Right lobe of liver (tissue), 4 donors: ENCODE measurements around the gene SYVN1.

Experiments used
- POLR2A ChIP-seq: fragments of 450-650 bp; IDR thresholded peaks from one replicate; pipeline ENCODE4 v1.6.1; 2017; ENCODE audit warnings: antibody characterized with exemption, mild to moderate bottlenecking
- TF ChIP-seq, protein P1 (sequence below), 4 donors: fragments of 200-600 bp in 3 of 4; fragments of 450-650 bp in 1 of 4; IDR thresholded peaks; one replicate each; pipeline versions ENCODE4 v1.5.1 to v1.8.0; 2016 to 2022; ENCODE audit warnings: antibody characterized with exemption in 4 of 4, mild to moderate bottlenecking in 2 of 4
- donor health status: DM: no; HTN: no; CAD: no.
- donor health status: DM: no; HTN: no; CAD: no.
- donor health status: DM: no; HTN: yes; CAD: no.

DNA sequence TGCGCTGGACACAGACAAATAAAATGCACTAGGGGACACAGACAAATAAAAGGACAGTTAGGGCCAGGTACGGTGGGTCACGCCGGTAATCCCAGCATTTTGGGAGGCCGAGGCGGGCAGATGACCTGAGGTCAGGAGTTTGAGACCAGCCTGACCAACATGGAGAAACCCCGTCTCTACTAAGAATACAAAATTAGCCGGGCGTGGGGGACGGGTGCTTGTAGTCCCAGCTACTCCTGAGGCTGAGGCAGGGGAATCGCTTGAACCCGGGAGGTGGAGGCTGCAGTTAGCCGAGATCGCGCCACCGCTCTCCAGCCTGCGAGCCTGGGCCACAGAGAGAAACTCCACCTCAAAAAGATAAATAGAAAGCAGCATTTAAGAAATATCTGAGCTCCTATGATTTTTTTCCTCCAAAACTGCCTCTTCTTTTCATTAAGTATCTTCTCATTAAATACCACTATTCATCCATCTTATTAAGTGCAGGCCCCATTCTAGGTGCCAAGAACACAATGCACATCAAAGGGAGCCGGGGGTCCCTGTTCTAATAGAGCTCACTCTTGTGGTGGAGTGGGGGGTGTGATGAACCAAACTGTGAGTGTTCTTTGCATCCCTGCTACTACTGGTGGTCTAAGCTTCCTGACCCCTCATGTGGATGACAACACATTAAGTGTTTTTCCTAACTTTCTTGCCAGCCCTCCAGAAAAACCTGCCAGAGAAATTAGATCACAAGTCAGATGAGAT lies 16.1 kb downstream of the SYVN1 start:
- TF ChIP-seq, protein P1, sequence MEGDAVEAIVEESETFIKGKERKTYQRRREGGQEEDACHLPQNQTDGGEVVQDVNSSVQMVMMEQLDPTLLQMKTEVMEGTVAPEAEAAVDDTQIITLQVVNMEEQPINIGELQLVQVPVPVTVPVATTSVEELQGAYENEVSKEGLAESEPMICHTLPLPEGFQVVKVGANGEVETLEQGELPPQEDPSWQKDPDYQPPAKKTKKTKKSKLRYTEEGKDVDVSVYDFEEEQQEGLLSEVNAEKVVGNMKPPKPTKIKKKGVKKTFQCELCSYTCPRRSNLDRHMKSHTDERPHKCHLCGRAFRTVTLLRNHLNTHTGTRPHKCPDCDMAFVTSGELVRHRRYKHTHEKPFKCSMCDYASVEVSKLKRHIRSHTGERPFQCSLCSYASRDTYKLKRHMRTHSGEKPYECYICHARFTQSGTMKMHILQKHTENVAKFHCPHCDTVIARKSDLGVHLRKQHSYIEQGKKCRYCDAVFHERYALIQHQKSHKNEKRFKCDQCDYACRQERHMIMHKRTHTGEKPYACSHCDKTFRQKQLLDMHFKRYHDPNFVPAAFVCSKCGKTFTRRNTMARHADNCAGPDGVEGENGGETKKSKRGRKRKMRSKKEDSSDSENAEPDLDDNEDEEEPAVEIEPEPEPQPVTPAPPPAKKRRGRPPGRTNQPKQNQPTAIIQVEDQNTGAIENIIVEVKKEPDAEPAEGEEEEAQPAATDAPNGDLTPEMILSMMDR (IDR thresholded peaks at IDR 0.05) = no peak
- no peak for TF ChIP-seq POLR2A
